HG02759 (cell line): ENCODE data around the gene TRIM73.
"Not testable (repeated sequence)": the region's sequence is repeated elsewhere in the genome, so short reads cannot be mapped to it uniquely, and the experiment has no call there.

ENCODE experiments used
- ATAC-seq: cut with Tn5 transposase; IDR thresholded peaks from one replicate; pipeline ENCODE4 v1.9.1; 2021; ENCODE audit warnings: mild to moderate bottlenecking, moderate library complexity; ENCODE audit not compliant: unreplicated experiment

Gene TRIM73

DNA sequence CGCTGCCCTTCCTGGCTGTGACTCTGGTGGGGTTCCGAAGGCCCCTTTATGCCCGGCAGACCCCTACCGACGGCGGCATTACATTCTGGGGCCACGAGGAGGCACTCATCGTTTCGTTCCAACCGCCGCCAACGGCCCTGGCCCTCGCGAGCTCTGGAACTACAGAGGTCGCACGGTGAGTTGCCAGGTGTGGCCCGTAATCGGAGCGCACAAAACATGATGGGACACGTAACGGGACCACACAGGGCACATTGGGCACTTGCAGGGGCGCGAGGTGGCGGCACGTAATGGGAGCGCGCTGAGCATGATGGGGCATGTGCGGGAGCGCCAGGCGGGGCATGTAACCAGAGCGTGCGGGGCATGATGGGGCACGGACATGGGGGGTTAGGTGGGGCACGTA is at the start of gene TRIM73:
Gene TRIM73, plus strand, starts transcription at position 301 of the 400 bp plus-strand sequence. CDS start 3,305 bp downstream, outside the sequence.
- not testable (repeated sequence) for ATAC-seq

DNA sequence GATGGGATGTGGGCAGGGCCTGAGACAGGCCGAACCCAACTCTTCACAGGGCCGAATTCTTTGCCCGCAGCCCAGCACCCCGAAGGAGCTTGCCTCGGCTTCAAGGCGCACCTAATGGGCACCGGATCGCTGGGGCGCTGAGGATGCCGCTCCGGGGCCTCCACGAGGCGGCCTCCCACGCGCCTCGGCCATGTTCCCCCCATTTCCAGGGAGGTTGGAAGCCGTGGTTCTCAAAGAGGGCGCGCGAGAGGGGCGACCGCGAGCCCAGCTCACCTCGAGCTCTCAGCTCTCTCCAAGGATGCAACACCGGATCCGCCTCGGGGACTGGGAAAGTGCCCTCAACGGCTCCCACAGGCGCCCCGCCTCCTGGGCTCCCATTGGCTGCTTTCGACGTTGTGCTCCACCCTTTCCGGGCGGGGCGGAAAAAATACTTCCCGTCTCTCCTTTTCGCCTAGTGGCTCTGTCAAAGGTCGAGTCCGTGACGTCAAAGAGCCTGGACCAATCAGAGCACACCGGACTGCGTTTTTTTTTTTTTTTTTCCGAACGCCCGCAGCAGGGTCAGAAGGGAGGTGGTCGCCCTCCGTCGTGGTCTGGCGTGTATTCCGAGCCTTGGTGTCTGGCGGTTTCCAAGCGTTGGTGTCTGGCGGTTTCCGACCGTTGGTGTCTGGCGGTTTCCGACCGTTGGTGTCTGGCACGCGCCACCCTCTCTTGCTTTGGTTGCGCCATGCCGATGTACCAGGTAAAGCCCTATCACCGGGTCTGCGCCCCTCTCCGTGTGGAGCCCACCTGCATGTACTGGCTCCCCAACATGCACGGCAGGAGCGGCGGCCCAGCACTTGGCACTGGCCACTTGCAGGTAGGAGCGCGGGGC is 36.5 kb upstream of the TRIM73 start:
- peak; percentile 74 for ATAC-seq

DNA sequence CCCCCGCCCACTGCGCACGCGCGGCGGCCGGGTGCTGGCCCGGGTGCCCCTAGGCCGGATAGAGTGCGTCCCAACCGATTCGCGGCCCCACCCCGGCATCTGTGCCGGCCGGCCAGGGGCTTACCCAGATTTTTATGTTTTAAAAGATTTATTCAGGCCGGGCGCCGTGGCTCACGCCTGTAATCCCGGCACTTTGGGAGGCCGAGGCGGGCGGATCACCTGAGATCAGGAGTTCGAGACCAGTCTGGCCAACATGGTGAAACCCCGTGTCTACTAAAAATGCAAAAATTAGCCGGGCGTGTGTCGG is 35.9 kb upstream of the TRIM73 start:
- not testable (repeated sequence) for ATAC-seq

DNA sequence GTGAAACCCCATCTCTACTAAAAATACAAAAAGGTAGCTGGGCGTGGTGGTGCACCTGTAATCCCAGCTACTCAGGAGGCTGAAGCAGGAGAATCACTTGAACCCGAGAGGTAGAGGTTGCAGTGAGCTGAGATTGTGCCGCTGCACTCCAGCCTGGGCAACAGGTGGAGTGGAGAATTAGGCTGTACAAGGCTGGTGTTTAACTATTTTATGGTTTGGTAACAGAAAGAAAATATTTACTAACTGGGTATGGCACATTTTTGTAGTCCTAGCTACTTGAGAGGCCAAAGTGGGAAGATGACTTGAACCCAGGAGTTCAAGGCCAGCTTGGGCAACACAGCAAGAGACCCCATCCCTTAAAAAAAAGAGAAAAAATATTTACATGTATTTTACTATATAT is 31.4 kb upstream of the TRIM73 start:
- not testable (repeated sequence) for ATAC-seq

DNA sequence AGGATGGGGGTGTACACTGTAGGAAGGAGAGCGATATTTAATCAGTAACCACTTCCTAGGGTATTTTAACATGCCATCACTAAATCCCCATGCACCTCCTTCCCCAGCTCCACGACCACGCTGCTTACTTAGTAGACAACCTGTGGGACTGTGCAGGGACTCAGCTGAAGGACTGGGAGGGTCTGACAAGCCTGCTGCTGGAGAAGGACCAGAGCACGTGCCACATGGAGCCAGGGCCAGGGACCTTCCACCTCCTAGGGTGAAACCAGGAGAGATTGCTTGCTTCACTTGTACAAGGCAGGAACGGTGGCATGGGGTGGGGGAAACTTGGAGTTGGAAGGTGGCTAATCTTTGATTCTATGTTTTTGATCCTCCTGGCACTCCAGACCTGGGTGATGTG is 28.8 kb upstream of the TRIM73 start:
- ATAC-seq, result not testable (repeated sequence)

- not testable (repeated sequence) for ATAC-seq
These were observed 28.1 kb upstream of the TRIM73 start for GRCh38 chr7:75367313-75367712.

- not testable (repeated sequence) for ATAC-seq
These were observed 21.3 kb upstream of the TRIM73 start for GRCh38 chr7:75374144-75374518.

DNA sequence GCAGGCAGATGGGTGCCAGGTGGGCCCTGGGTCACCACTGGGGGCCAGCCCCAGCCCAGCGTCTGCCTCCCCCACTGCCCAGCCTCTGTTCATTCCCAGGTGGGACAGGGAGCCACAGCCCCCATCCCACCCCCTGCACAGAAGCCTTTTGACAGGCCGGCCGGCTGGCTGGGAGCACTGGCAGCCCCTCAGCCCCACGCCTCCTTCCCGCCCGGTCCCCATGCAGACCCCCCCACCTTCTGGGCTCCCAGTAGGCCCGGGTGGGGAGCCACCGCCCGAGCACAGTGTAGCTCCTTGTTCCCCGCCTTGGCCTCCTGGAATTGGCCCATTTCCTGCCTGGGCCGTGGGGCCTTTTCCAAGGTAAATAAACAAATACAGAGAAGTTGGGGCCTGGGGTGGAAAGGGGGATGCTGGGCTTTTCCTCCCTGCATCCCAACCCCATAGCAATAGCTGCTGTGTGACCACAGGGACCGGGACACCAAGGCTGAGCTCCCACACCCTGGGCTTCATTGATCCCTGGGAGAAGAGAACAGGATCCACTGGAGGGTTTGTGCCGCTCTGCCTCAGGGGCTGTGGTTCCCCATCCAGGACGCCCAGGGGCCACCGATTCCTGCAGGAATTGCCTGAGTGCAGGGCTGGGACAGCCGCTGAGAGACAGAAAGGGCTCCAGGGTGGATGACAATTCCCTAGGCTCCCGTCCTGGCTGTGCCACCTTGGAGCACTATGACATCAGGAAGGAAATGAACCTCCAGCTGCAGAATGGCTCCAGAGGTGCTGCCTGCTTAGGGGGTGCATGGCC is 20.7 kb upstream of the TRIM73 start:
- ATAC-seq, result not testable (repeated sequence)

DNA sequence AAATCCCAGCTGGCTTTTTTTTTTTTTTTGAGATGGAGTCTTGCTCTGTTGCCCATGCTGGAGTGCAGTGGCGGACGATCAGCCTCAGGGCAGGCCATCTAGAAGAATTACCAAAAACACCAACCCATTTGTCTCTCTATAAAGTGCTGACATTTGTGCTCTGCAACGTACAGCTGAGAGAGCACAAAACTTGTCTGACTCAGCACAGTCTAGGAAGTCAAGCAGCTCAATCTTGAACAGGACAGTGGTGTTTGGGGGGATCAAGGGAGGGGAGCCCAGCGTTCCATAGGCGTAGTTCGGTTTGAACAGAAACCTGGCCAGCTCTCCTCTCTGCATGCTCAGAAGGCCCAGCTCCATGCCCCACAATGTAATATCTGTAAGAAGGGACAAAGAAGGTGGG is 2.2 kb upstream of the TRIM73 start:
- not testable (repeated sequence) for ATAC-seq

- not testable (repeated sequence) for ATAC-seq
These were observed 2.4 kb downstream of the TRIM73 start for GRCh38 chr7:75397865-75398264.

- peak; percentile 52 for ATAC-seq
These were observed 3.6 kb downstream of the TRIM73 start for GRCh38 chr7:75398771-75399700.

GRCh38 chr7:75400575-75400974 is 5.1 kb downstream of the TRIM73 start:
- ATAC-seq, result not testable (repeated sequence)

- ATAC-seq, result not testable (repeated sequence)
These were observed 8.3 kb downstream of the TRIM73 start for GRCh38 chr7:75403455-75404443.

DNA sequence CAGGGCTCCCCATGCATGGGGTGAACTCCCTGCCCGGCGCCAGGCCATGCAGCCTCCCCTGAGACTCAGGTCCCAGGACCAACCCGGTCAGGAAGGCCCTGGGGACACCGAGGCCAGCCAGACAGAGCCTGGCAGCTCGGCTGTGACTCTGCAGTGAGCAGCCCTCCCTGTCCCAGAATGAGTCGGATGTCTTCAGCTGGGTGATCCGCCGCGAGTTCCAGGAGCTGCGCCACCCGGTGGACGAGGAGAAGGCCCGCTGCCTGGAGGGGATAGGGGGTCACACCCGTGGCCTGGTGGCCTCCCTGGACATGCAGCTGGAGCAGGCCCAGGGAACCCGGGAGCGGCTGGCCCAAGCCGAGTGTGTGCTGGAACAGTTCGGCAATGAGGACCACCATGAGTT is 9.2 kb downstream of the TRIM73 start:
- not testable (repeated sequence) for ATAC-seq

DNA sequence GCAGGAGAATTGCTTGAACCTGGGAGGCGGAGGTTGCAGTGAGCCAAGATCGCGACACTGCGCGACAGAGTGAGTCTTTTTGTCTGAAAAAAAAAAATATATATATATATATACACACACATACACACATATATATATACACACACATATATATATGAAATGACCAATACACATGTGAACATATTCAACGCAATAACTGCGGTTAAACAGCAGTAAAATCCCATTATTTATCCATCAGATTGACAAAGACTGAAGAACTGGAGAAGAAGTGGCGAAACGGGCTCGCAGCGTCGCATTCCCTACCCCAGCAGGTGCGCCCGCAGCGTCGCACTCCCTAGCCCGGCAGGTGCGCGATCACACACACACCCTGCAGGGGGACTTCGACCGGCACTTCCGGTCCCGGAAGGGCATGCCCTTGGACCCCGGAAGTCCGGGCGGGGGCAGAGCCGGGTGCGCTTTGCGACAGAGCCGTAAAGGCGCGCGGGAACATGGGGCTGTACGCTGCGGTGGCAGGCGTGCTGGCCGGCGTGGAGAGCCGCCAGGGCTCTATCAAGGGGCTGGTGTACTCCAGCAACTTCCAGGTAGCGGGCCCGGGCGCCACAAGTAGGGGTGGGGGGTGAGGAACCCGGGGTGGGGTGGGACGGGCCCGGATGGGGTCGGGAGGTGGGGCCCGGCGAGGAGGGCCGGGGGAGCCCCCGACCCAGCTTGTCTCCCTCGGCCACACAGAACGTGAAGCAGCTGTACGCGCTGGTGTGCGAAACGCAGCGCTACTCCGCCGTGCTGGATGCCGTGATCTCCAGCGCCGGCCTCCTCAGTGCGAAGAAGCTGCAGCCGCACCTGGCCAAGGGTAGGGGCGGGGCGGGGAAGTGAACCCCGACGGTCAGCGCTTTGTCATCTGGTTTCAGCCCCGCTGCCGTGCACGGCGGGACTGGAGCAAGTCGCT is 14.7 kb downstream of the TRIM73 start:
- ATAC-seq, result peak; percentile 92

DNA sequence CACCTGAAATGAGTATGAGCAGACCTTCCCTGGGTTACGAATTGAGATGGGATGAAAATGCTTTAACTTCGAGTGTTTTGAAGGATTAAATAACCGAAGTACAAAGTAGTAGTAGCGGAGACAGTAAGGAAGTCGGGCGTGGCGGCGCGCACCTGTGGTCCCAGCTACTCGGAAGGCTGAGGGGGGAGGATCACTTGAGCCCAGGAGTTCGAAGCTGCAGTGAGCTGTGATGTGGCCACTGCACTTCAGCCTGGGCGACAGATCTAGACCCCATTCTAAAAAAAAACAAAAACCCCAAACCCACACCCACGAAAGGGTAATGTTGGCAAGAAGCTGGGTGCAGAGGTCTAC is 15.4 kb downstream of the TRIM73 start:
- ATAC-seq, result peak; percentile 7

- not testable (repeated sequence) for ATAC-seq
These were observed 18.8 kb downstream of the TRIM73 start for GRCh38 chr7:75414204-75414603.

- not testable (repeated sequence) for ATAC-seq
These were observed 19.4 kb downstream of the TRIM73 start for GRCh38 chr7:75414708-75415427.
